Central memory CD8-positive, alpha-beta T cell (primary cell): ENCODE results near the gene RHEB.

ENCODE experiments used
- ATAC-seq: fragments of 150-1000 bp; cut with Tn5 transposase; replicated peaks from 2 replicates; pipeline ENCODE4 v1.10.0; 2022; ENCODE audit warnings: mild to moderate bottlenecking, moderate FRiP score, moderate number of reproducible peaks; ENCODE audit not compliant: poor library complexity, severe bottlenecking; ENCODE audit errors: extremely low read depth
- DNase-seq, 2 donors: peaks; one replicate each; pipeline ENCODE4 v3.0.0; 2021; ENCODE audit warnings: low spot score in 2 of 2
- H3K27ac Mint-ChIP-seq: one replicate; pipeline ENCODE4 v1.8.0; 2022; ENCODE audit warnings: low read depth, mild to moderate bottlenecking, moderate library complexity, mixed read lengths
- H3K27me3 Mint-ChIP-seq: one replicate; pipeline ENCODE4 v1.8.0; 2022; ENCODE audit warnings: mixed read lengths
- H3K36me3 Mint-ChIP-seq: one replicate; pipeline ENCODE4 v1.8.0; 2022; ENCODE audit warnings: mild to moderate bottlenecking, moderate library complexity, mixed read lengths; ENCODE audit not compliant: insufficient read depth
- H3K4me1 Mint-ChIP-seq: one replicate; pipeline ENCODE4 v1.8.0; 2022; ENCODE audit warnings: mixed read lengths
- H3K4me3 Mint-ChIP-seq: one replicate; pipeline ENCODE4 v1.8.0; 2022; ENCODE audit warnings: mild to moderate bottlenecking, moderate library complexity, mixed read lengths
- H3K9me3 Mint-ChIP-seq: one replicate; pipeline ENCODE4 v1.8.0; 2022; ENCODE audit warnings: mixed read lengths

Gene RHEB

DNA sequence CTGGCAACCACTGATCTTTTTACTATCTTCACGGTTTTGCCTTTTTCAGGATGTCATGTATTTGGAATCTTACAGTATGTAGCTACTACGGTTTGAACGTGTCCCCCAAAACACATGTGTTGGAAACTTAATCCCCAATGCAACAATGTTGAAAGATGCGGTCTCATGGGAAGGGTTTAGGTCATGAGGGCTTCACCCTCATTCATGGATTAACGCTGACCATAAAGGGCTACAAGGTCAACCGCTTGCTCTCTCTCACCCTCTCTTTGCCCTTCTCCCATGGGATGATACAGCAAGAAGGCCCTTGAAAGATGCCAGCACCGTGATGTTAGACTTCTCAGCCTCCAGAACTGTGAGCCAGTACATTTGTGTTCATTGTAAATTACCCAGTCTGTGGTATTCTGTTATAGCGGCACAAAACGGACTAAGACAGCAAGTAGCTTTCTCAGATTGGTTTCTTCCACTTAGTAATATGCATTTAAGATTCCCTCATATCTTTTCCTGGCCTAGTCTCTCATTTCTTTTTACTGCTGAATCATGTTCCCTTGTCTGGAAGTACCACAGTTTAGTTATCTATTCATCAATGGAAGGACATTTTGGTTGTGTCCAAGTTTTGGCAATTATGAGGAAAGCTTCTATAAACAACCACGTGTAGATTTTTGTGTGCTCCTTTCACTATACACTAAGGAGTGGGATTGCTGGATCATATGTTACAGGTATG is 76.8 kb downstream of the RHEB start:
- ATAC-seq = no peak
- Mint-ChIP-seq H3K4me1 (peaks cover 15% of the 10 kb centered on the region), H3K4me3 (no peak overlapping the region), H3K27me3 (no peaks in the 10 kb centered on the region), H3K9me3 (no peaks in the 10 kb centered on the region), H3K36me3 (peaks cover 2% of the 10 kb centered on the region), H3K27ac (no peak overlapping the region)
- no peak for DNase-seq

GRCh38 chr7:151440799-151441445 is 78.8 kb downstream of the RHEB start:
- DNase-seq = no peak
- Mint-ChIP-seq H3K9me3 (no peaks in the 10 kb centered on the region), H3K27ac (peak overlapping the region; percentile 79), H3K36me3 (no peaks in the 10 kb centered on the region), H3K4me3 (peak overlapping the region; percentile 52), H3K4me1 (peaks cover 15% of the 10 kb centered on the region), H3K27me3 (no peaks in the 10 kb centered on the region)
- ATAC-seq = no peak

- DNase-seq = no peak
- Mint-ChIP-seq H3K4me1 (peaks cover 15% of the 10 kb centered on the region), H3K9me3 (no peaks in the 10 kb centered on the region), H3K36me3 (no peaks in the 10 kb centered on the region), H3K4me3 (peak within 1 kb of the TSS; percentile 52), H3K27me3 (no peaks in the 10 kb centered on the region), H3K27ac (peak within 1 kb of the TSS; percentile 79)
- no peak for ATAC-seq
Observed at GRCh38 chr7:151439855-151440798, 79.6 kb downstream of the RHEB start, which contains the start of gene CRYGN. CRYGN (minus strand) TSS chr7:151440141; CDS start chr7:151439917, 224 bp downstream.

DNA sequence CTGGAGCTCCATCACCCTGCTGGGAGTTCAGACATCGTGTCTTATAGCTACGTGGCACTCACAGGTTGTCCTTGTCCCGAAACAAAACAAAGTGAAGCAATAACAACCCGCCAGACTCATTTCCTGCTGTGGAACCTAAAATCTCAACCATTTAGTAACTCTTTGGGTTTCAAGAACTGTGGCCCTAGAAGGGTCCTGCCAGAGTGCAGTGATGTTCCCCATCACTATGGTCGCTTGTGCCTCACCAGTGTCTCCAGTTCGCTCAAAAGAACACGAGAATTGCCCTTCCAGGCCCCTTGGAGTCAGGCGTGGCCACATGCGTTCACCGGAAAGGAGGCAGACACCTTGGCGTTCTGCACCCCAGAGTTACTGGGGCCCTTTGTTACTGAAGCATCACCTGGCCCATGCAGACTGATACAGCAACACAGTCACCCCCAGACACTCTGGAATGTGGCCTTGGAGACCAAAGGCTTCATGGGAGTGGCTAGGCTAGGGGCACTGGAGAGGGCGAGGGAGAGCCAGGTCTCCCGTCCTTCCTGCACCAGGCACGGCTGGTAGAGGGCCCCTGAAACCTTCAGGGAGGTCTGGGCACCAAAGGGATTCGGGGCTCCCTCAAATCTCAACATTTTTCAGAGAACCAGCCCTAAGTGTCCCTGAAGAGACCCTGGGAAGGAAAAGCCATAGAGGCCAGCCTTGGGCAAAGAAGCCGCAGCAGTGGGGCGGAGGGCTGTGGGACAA is 80.7 kb downstream of the RHEB start:
- Mint-ChIP-seq H3K27me3 (no peaks in the 10 kb centered on the region), H3K4me3 (no peak overlapping the region), H3K4me1 (peaks cover 15% of the 10 kb centered on the region), H3K9me3 (no peaks in the 10 kb centered on the region), H3K36me3 (no peaks in the 10 kb centered on the region), H3K27ac (no peak overlapping the region)
- ATAC-seq (no peak), DNase-seq (no peak)

GRCh38 chr7:151437866-151438516 is 81.7 kb downstream of the RHEB start:
- no peaks in the 10 kb centered on the region for H3K27me3 Mint-ChIP-seq
- H3K9me3 Mint-ChIP-seq = no peaks in the 10 kb centered on the region
- ATAC-seq (no peak), DNase-seq (no peak)
- H3K36me3 Mint-ChIP-seq = no peaks in the 10 kb centered on the region
- no peak overlapping the region for H3K27ac Mint-ChIP-seq
- H3K4me3 Mint-ChIP-seq = no peak overlapping the region
- H3K4me1 Mint-ChIP-seq = peaks cover 22% of the 10 kb centered on the region

- Mint-ChIP-seq H3K9me3 (no peaks in the 10 kb centered on the region), H3K36me3 (no peaks in the 10 kb centered on the region), H3K27me3 (no peaks in the 10 kb centered on the region), H3K4me1 (peaks cover 26% of the 10 kb centered on the region), H3K4me3 (no peak overlapping the region), H3K27ac (no peak overlapping the region)
- no peak for ATAC-seq
- no peak for DNase-seq
Observed at GRCh38 chr7:151437159-151437553, 82.5 kb downstream of the RHEB start.

GRCh38 chr7:151436446-151437158 is 83.1 kb downstream of the RHEB start:
- no peaks in the 10 kb centered on the region for H3K36me3 Mint-ChIP-seq
- H3K27me3 Mint-ChIP-seq = no peaks in the 10 kb centered on the region
- H3K9me3 Mint-ChIP-seq = no peaks in the 10 kb centered on the region
- ATAC-seq (no peak), DNase-seq (no peak)
- no peak overlapping the region for H3K27ac Mint-ChIP-seq
- peaks cover 24% of the 10 kb centered on the region for H3K4me1 Mint-ChIP-seq
- H3K4me3 Mint-ChIP-seq = no peak overlapping the region

DNA sequence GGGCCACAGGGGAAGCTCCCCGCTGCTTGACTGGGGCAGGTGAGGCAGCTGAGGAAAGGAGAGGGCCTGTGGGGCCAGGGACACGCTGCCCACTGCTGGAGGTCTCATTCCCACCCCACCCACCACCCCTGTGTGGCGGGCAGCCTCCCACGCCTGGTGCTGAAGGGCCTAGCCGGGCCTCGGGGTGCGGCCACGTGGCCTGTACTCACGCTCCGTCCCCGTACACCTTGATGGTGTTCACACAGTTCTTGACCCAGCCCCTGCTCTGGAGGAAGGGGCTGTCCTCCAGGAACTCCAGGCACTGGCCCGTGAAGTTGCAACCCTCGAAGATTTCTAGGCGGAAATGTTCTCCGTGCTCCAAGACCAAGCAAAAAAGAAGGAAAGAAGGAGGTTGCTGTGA is 83.7 kb downstream of the RHEB start:
- Mint-ChIP-seq H3K9me3 (no peaks in the 10 kb centered on the region), H3K4me1 (peaks cover 19% of the 10 kb centered on the region), H3K4me3 (no peak overlapping the region), H3K27ac (no peak overlapping the region), H3K36me3 (no peaks in the 10 kb centered on the region), H3K27me3 (no peaks in the 10 kb centered on the region)
- DNase-seq = no peak
- no peak for ATAC-seq

- H3K4me1 Mint-ChIP-seq = peaks cover 16% of the 10 kb centered on the region
- no peaks in the 10 kb centered on the region for H3K9me3 Mint-ChIP-seq
- no peaks in the 10 kb centered on the region for H3K36me3 Mint-ChIP-seq
- ATAC-seq (no peak), DNase-seq (no peak)
- no peaks in the 10 kb centered on the region for H3K27me3 Mint-ChIP-seq
- H3K27ac Mint-ChIP-seq = no peak overlapping the region
- no peak overlapping the region for H3K4me3 Mint-ChIP-seq
Observed at GRCh38 chr7:151435103-151435916, 84.4 kb downstream of the RHEB start.

DNA sequence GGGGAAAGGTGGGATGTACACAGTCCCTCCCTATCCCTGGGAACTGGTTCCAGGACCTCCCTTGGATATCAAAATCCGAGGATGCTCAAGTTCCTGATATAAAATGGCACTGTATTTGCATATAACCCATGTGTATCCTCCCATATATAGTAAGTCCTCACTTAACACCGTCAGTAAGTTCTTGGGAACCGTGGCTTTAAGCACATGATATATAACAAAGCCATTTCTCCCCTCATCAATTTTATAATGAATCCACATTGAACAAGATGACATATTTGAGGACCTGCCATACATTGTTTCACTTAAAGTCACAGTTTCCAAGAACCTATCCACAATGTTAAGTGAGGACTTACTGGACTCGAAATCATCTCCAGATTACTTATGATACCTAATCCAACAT is 85.1 kb downstream of the RHEB start:
- ATAC-seq (no peak), DNase-seq (no peak)
- H3K36me3 Mint-ChIP-seq = peaks cover 4% of the 10 kb centered on the region
- no peak overlapping the region for H3K27ac Mint-ChIP-seq
- peaks cover 21% of the 10 kb centered on the region for H3K4me1 Mint-ChIP-seq
- H3K4me3 Mint-ChIP-seq = no peak overlapping the region
- no peaks in the 10 kb centered on the region for H3K9me3 Mint-ChIP-seq
- H3K27me3 Mint-ChIP-seq = no peaks in the 10 kb centered on the region
